Inflammatory macrophage treated with lipopolysaccharide for 4 hours (primary cell): ENCODE measurements around the gene DCX.

Source experiments
- DNase-seq: peaks from one replicate; pipeline ENCODE4 v3.0.0-alpha.2; 2020

Gene DCX

GRCh38 chrX:111302284-111302683, 109.7 kb downstream of the DCX start:
- DNase-seq = no peak

- DNase-seq = no peak
These were observed 123.2 kb downstream of the DCX start for GRCh38 chrX:111288841-111289240.

GRCh38 chrX:111284631-111285293, 127.2 kb downstream of the DCX start:
- no peak for DNase-seq

- DNase-seq = no peak
These were observed 128.5 kb downstream of the DCX start for GRCh38 chrX:111283446-111283845.

- DNase-seq = no peak
These were observed 129.0 kb downstream of the DCX start for GRCh38 chrX:111282991-111283390.

- no peak for DNase-seq
These were observed 129.9 kb downstream of the DCX start for GRCh38 chrX:111282139-111282538.

- no peak for DNase-seq
These were observed 141.7 kb downstream of the DCX start, which contains the start of gene CAPN6 for GRCh38 chrX:111270339-111270738. TSS of gene CAPN6 (minus strand) at chrX:111270483. CDS start at chrX:111263936, 6,547 bp downstream.

GRCh38 chrX:111268506-111268905, 143.5 kb downstream of the DCX start:
- no peak for DNase-seq

- DNase-seq = no peak
These were observed 146.5 kb downstream of the DCX start for GRCh38 chrX:111265486-111265885.

- no peak for DNase-seq
These were observed 147.6 kb downstream of the DCX start for GRCh38 chrX:111264385-111264784.

GRCh38 chrX:111262086-111262485, 149.9 kb downstream of the DCX start:
- DNase-seq = no peak

- DNase-seq = no peak
These were observed 151.5 kb downstream of the DCX start for GRCh38 chrX:111260451-111260850.

GRCh38 chrX:111259559-111259958, 152.4 kb downstream of the DCX start:
- no peak for DNase-seq

- DNase-seq = no peak
These were observed 154.3 kb downstream of the DCX start for GRCh38 chrX:111257733-111258132.

- DNase-seq = no peak
These were observed 156.9 kb downstream of the DCX start for GRCh38 chrX:111254896-111255693.

- peak; percentile 8 for DNase-seq
These were observed 167.7 kb downstream of the DCX start for GRCh38 chrX:111244235-111244750.
